Endodermal cell (in vitro differentiated cells): ENCODE data around the gene LSAMP. TPM values are rescaled to one million over a fixed set of nuclear protein-coding genes. Genes with fewer than 3 reads are reported as not detected.

ENCODE experiments used
- DNase-seq: peaks from one replicate; pipeline ENCODE4 v3.0.0-alpha.2; 2017
- H3K27ac ChIP-seq: 2 replicates; pipeline ENCODE4 v1.5.1; 2013; ENCODE audit warnings: mild to moderate bottlenecking, low read depth, low read length, moderate library complexity
- H3K27me3 ChIP-seq: 2 replicates; pipeline ENCODE4 v1.6.1; 2013; ENCODE audit warnings: mild to moderate bottlenecking, low read length, moderate library complexity; ENCODE audit not compliant: insufficient read depth, control insufficient read depth, poor library complexity, severe bottlenecking
- H3K36me3 ChIP-seq: 2 replicates; pipeline ENCODE4 v1.7.0; 2013; ENCODE audit warnings: mild to moderate bottlenecking, low read length, moderate library complexity; ENCODE audit not compliant: control insufficient read depth, insufficient read depth
- H3K4me1 ChIP-seq: one replicate; pipeline ENCODE4 v1.7.0; 2013; ENCODE audit warnings: low read length; ENCODE audit not compliant: control insufficient read depth, insufficient read depth
- H3K4me3 ChIP-seq: 2 replicates; pipeline ENCODE4 v1.5.1; 2013; ENCODE audit warnings: mild to moderate bottlenecking, low read length, moderate library complexity
- H3K9ac ChIP-seq: 2 replicates; pipeline ENCODE4 v1.6.1; 2013; ENCODE audit warnings: mild to moderate bottlenecking, low read length, moderate library complexity; ENCODE audit not compliant: poor library complexity, severe bottlenecking; ENCODE audit errors: extremely low read depth
- H3K9me3 ChIP-seq: 2 replicates; pipeline ENCODE4 v1.6.1; 2013; ENCODE audit warnings: mild to moderate bottlenecking, low read length, moderate library complexity; ENCODE audit not compliant: control insufficient read depth
- H3K27ac Mint-ChIP-seq: 2 replicates; pipeline ENCODE4 v1.8.0; 2020; ENCODE audit warnings: mixed read lengths
- H3K27me3 Mint-ChIP-seq: 2 replicates; pipeline ENCODE4 v1.8.0; 2021; ENCODE audit warnings: mild to moderate bottlenecking, mixed read lengths; ENCODE audit not compliant: insufficient read depth
- H3K36me3 Mint-ChIP-seq: 2 replicates; pipeline ENCODE4 v1.8.0; 2020; ENCODE audit warnings: low read depth, mixed read lengths
- H3K4me1 Mint-ChIP-seq: 2 replicates; pipeline ENCODE4 v1.8.0; 2020; ENCODE audit warnings: mixed read lengths
- H3K4me3 Mint-ChIP-seq: 2 replicates; pipeline ENCODE4 v1.8.0; 2020; ENCODE audit warnings: mild to moderate bottlenecking, moderate library complexity, mixed read lengths
- H3K9me3 Mint-ChIP-seq: 2 replicates; pipeline ENCODE4 v1.8.0; 2020; ENCODE audit warnings: mild to moderate bottlenecking, mixed read lengths
- CTCF ChIP-seq: fragments of 200-600 bp; sonication (generic); conservative IDR thresholded peaks from 2 replicates; pipeline ENCODE4 v1.5.0; 2021; ENCODE audit warnings: antibody characterized with exemption, mild to moderate bottlenecking
- WGBS, 2 experiments: methylation state at CpG; one replicate each; pipeline versions ENCODE4 v1.1.5 to v1.1.7; 2013; ENCODE audit warnings: missing lambda C conversion rate in 2 of 2, mixed read lengths in 1 of 2; ENCODE audit not compliant: insufficient coverage in 1 of 2, insufficient read length in 1 of 2; 5-methylcytosine and 5-hydroxymethylcytosine counted together
- total RNA-seq, 2 donors: library from RNA; stranded (reverse); fragmentation: NEBNext Ultra II Directional in 1 of 2; extraction: Animal tissue kit (Norgen Biotek cat#: 25700) in 1 of 2; gene quantifications; 2 replicates in 1 of 2; 3 replicates in 1 of 2; pipeline ENCODE4 v1.2.1, GENCODE V29; 2021

Gene LSAMP
- total RNA-seq, 2 donors from 2014 or later = 4.4 to 10.2 TPM

- no peaks in the 10 kb centered on the region for H3K36me3 ChIP-seq
- Mint-ChIP-seq H3K27me3 (no peaks in the 10 kb centered on the region), H3K4me1 (peaks cover 9% of the 10 kb centered on the region), H3K36me3 (no peaks in the 10 kb centered on the region), H3K4me3 (no peak overlapping the region), H3K27ac (no peak overlapping the region), H3K9me3 (no peaks in the 10 kb centered on the region)
- no peaks in the 10 kb centered on the region for H3K9me3 ChIP-seq
- no peaks in the 10 kb centered on the region for H3K27me3 ChIP-seq
- 75 to 86% methylated on average over 1 to 2 of the region's 2 CpGs for WGBS, 2 experiments
- H3K27ac ChIP-seq = no peak overlapping the region
- H3K9ac ChIP-seq = no peak overlapping the region
- DNase-seq = no peak
- H3K4me1 ChIP-seq = no peaks in the 10 kb centered on the region
- no peak overlapping the region for H3K4me3 ChIP-seq
- no peak for TF ChIP-seq CTCF
These were observed 554.7 kb downstream of the LSAMP start for GRCh38 chr3:115890579-115890978.

GRCh38 chr3:115885621-115886020, 559.7 kb downstream of the LSAMP start:
- WGBS, 2 experiments = 68 to 91% methylated on average over 2 of the region's 2 CpGs
- no peak for TF ChIP-seq CTCF
- H3K27me3 Mint-ChIP-seq = no peaks in the 10 kb centered on the region
- Histone ChIP-seq H3K4me1 (no peaks in the 10 kb centered on the region), H3K4me3 (no peak overlapping the region), H3K9ac (no peak overlapping the region), H3K36me3 (no peaks in the 10 kb centered on the region), H3K27me3 (no peaks in the 10 kb centered on the region), H3K27ac (no peak overlapping the region), H3K9me3 (no peaks in the 10 kb centered on the region)
- peak; percentile 61 for DNase-seq
- no peaks in the 10 kb centered on the region for H3K9me3 Mint-ChIP-seq
- H3K27ac Mint-ChIP-seq = no peak overlapping the region
- no peaks in the 10 kb centered on the region for H3K36me3 Mint-ChIP-seq
- H3K4me3 Mint-ChIP-seq = no peak overlapping the region
- H3K4me1 Mint-ChIP-seq = no peaks in the 10 kb centered on the region

DNA sequence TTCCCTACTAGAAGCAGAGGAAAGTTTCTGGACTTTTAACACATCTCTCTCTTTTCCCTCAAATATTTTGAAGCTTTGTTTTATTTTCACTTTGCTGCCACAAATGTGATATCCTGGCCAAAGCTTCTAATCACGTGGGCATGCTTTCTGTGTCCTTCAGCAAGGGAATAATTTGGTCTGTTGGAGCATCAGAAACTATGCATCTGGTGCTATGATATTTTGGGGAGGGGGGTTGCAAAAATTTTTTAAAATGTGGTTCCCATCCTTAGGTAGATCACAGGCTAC, 567.7 kb downstream of the LSAMP start:
- no peak overlapping the region for H3K4me3 ChIP-seq
- WGBS, 2 experiments = 93% methylated on average over 1 of the region's 1 CpG; no CpG with 5 or more reads in 1 of the 2 experiments
- no peak for TF ChIP-seq CTCF
- H3K27ac ChIP-seq = no peak overlapping the region
- H3K4me1 ChIP-seq = peaks cover 4% of the 10 kb centered on the region
- no peaks in the 10 kb centered on the region for H3K27me3 ChIP-seq
- H3K36me3 Mint-ChIP-seq = no peaks in the 10 kb centered on the region
- H3K4me1 Mint-ChIP-seq = peaks cover 12% of the 10 kb centered on the region
- no peaks in the 10 kb centered on the region for H3K9me3 Mint-ChIP-seq
- H3K36me3 ChIP-seq = no peaks in the 10 kb centered on the region
- no peak overlapping the region for H3K9ac ChIP-seq
- H3K27ac Mint-ChIP-seq = no peak overlapping the region
- H3K27me3 Mint-ChIP-seq = no peaks in the 10 kb centered on the region
- H3K9me3 ChIP-seq = no peaks in the 10 kb centered on the region
- DNase-seq = no peak
- no peak overlapping the region for H3K4me3 Mint-ChIP-seq
